ENCODE measurements around the gene ROBO1. TPM values are rescaled to one million over a fixed set of nuclear protein-coding genes. Genes with fewer than 3 reads are reported as not detected.

ROBO1 gene
- total and polyA plus RNA-seq, 2 of the 8 experiments (the other 6 are each of a cell fraction or from before 2014, with no cell fraction given), result 51.4 to 91.0 TPM

- TF ChIP-seq POLR2A (IDR thresholded peaks at IDR 0.05; ENCODE audit: control extremely low read depth in 1 of 2, low read depth in 2 of 2, low read length in 2 of 2), result no peak
- no peak for TF ChIP-seq SIX5 (IDR thresholded peaks at IDR 0.05; ENCODE audit: low read depth, low read length)
- TF ChIP-seq RBBP5 (IDR thresholded peaks at IDR 0.05; ENCODE audit: borderline replicate concordance, low read depth, low read length), result no peak
- no peak for TF ChIP-seq SAP30 (IDR thresholded peaks at IDR 0.05; ENCODE audit: insufficient read depth, insufficient replicate concordance, low read length)
- TF ChIP-seq RXRA (IDR thresholded peaks at IDR 0.05; ENCODE audit: insufficient read depth, low read depth, low read length), result no peak
- no peak for TF ChIP-seq KDM4A (IDR thresholded peaks at IDR 0.05; ENCODE audit: low read depth, low read length, severe bottlenecking)
- no peak for TF ChIP-seq TBP (IDR thresholded peaks at IDR 0.05; ENCODE audit: low read depth, low read length)
- no peak for TF ChIP-seq BCL11A (IDR thresholded peaks at IDR 0.05; ENCODE audit: low read depth in 2 of 2, low read length in 2 of 2)
- no peak for TF ChIP-seq NANOG (IDR thresholded peaks at IDR 0.05; ENCODE audit: insufficient read depth, low read depth, low read length, poor library complexity, severe bottlenecking)
- no peak for TF ChIP-seq RNF2 (IDR thresholded peaks at IDR 0.05; ENCODE audit: borderline replicate concordance, low read depth, low read length, missing control alignments, poor library complexity, severe bottlenecking)
- no peak for TF ChIP-seq RAD21 (IDR thresholded peaks at IDR 0.05 in 1 of 2, conservative IDR thresholded peaks at IDR 0.05 in 1 of 2; ENCODE audit: low read depth in 2 of 2, low read length in 2 of 2)
- FAIRE-seq (no peak), DNase-seq (ENCODE audit: low read depth in 1 of 2, low spot score in 2 of 2) (no peak)
- Histone ChIP-seq H2BK20ac (ENCODE audit: low read length) (no peak overlapping the region), H2BK15ac (ENCODE audit: low read length) (no peak overlapping the region), H3K27ac (ENCODE audit: low read depth, low read length) (no peak overlapping the region), H3K36me3 (ENCODE audit: control insufficient read depth in 2 of 4, insufficient read depth in 4 of 4, low read length in 3 of 4) (no peaks in the 10 kb centered on the region), H2AFZ (ENCODE audit: low read length) (peak overlapping the region; percentile 34; the same call in 1 of the 2 replicates), H4K5ac (ENCODE audit: insufficient read length, low read depth, low read length) (no peak overlapping the region), H3K4ac (replicated peaks; ENCODE audit: insufficient read length, low read depth, low read length) (no peak overlapping the region), H4K20me1 (replicated peaks in 1 of 2; ENCODE audit: control insufficient read depth in 1 of 2, insufficient read depth in 2 of 2, low read length in 2 of 2) (peaks cover 10 to 11% of the 10 kb centered on the region in 2 experiments), H3K18ac (ENCODE audit: extremely low read depth, low read length) (no peak overlapping the region), H2BK12ac (ENCODE audit: low read depth, low read length) (no peak overlapping the region), H3K23ac (ENCODE audit: insufficient read length) (no peak overlapping the region), H3K4me3 (ENCODE audit: extremely low read depth in 1 of 4, insufficient read depth in 2 of 4, low read depth in 3 of 4, low read length in 4 of 4) (peak overlapping the region in 3 of 4 experiments; percentile 85 to 96 (median 95); a peak in 5 of 8 replicates), H3K56ac (replicated peaks; ENCODE audit: insufficient read length, low read depth, low read length) (no peak overlapping the region), H3K79me1 (ENCODE audit: low read depth, low read length) (peaks cover 2% of the 10 kb centered on the region; the same call in 1 of the 2 replicates), H3K14ac (ENCODE audit: insufficient read length) (no peak overlapping the region), H3K79me2 (ENCODE audit: control insufficient read depth in 1 of 2, insufficient read depth in 2 of 2, low read length in 2 of 2) (peaks cover 3 to 37% of the 10 kb centered on the region in 2 experiments; a peak in 3 of 4 replicates), H4K8ac (ENCODE audit: extremely low read depth, insufficient read depth, low read length) (no peak overlapping the region), H3K9me3 (ENCODE audit: insufficient read depth in 2 of 2, low read depth in 1 of 2, low read length in 1 of 2) (no peaks in the 10 kb centered on the region), H3K23me2 (ENCODE audit: low read depth, low read length) (peaks cover 8% of the 10 kb centered on the region), H2BK5ac (ENCODE audit: low read depth, low read length) (no peak overlapping the region), H4K91ac (replicated peaks; ENCODE audit: insufficient read length, low read length) (no peak overlapping the region), H3K9ac (replicated peaks in 1 of 4; ENCODE audit: extremely low read depth in 1 of 4, low read depth in 3 of 4, low read length in 3 of 4) (no peak overlapping the region), H3K27me3 (replicated peaks in 1 of 4; ENCODE audit: control insufficient read depth in 3 of 4, extremely low read depth in 1 of 4, insufficient read depth in 3 of 4, low read length in 3 of 4) (no peaks in the 10 kb centered on the region), H3K4me1 (replicated peaks in 1 of 4; ENCODE audit: control insufficient read depth in 3 of 4, insufficient read depth in 4 of 4, low read length in 3 of 4) (peaks cover 0 to 4% (median 2%) of the 10 kb centered on the region in 4 experiments; a peak in 3 of 7 replicates), H3K4me2 (ENCODE audit: insufficient read depth in 1 of 2, low read depth in 2 of 2, low read length in 2 of 2) (peak overlapping the region; percentile 74 to 87; a peak in 3 of 4 replicates), H2BK120ac (replicated peaks; ENCODE audit: low read depth, low read length) (no peak overlapping the region), H2AK5ac (ENCODE audit: low read depth, low read length) (no peak overlapping the region)
- POLR2A ChIA-PET (ENCODE audit: partially characterized antibody), result interaction anchor here (0.7 to 1.4 kb wide), 4 partner anchors 17 to 295 kb away, joined by 3 read pairs; no protein-coding TSS in a partner anchor
- CTCF ChIA-PET (ENCODE audit: partially characterized antibody), result interaction anchor here (1.2 to 1.7 kb wide), 2 partner anchors 13 to 66 kb away, joined by 4 to 10 read pairs; no protein-coding TSS in a partner anchor
Observed at GRCh38 chr3:79019924-79020173, 747.9 kb downstream of the ROBO1 start.
